Transverse colon (tissue), 4 donors: ENCODE measurements around the gene AVPR1B. TPM values are rescaled to one million over a fixed set of nuclear protein-coding genes. Genes with fewer than 3 reads are reported as not detected.

Experiments used
- DNase-seq: peaks from one replicate; pipeline ENCODE4 v3.0.0-alpha.2; 2019
- H3K27ac ChIP-seq, 4 donors: fragments of 200-600 bp; sonication (generic); 2 replicates each; pipeline ENCODE4 v1.5.1; 2016 to 2018; ENCODE audit warnings: inconsistent platforms in 4 of 4
- H3K27me3 ChIP-seq: fragments of 200-600 bp; sonication (generic); 2 replicates; pipeline ENCODE4 v1.5.1; 2017; ENCODE audit warnings: inconsistent platforms
- H3K36me3 ChIP-seq, 4 donors: fragments of 200-600 bp; sonication (generic); 2 replicates each; pipeline ENCODE4 v1.5.1; 2017 to 2019; ENCODE audit warnings: inconsistent platforms in 4 of 4
- H3K4me1 ChIP-seq, 4 donors: fragments of 200-600 bp; sonication (generic); 2 replicates each; pipeline ENCODE4 v1.5.1; 2017 to 2020; ENCODE audit warnings: inconsistent platforms in 4 of 4
- H3K4me3 ChIP-seq, 4 donors: fragments of 200-600 bp; sonication (generic); 1 replicate in 1 of 4; 2 replicates in 3 of 4; pipeline versions ENCODE4 v1.5.1 to v1.6.1; 2017 to 2019; ENCODE audit warnings: inconsistent platforms in 4 of 4
- H3K9me3 ChIP-seq, 2 donors: fragments of 200-600 bp; sonication (generic); 2 replicates each; pipeline ENCODE4 v1.5.1; 2017 to 2019; ENCODE audit warnings: inconsistent platforms in 2 of 2
- CTCF ChIP-seq, 5 experiments: fragments of 200-600 bp in 3 of 5; fragments of 450-650 bp in 2 of 5; sonication (generic) in 3 of 5; IDR thresholded peaks; 1 replicate in 2 of 5; 2 replicates in 3 of 5; pipeline ENCODE4 v1.5.1; 2016 to 2017; ENCODE audit warnings: antibody characterized with exemption in 5 of 5, inconsistent platforms in 3 of 5, mild to moderate bottlenecking in 2 of 5, moderate library complexity in 1 of 5
- EP300 ChIP-seq: sonication (generic); formaldehyde crosslinking; IDR thresholded peaks from one replicate; pipeline ENCODE4 v1.6.1; 2017; ENCODE audit warnings: antibody characterized with exemption, low read depth
- POLR2A ChIP-seq: fragments of 450-650 bp; IDR thresholded peaks from one replicate; pipeline ENCODE4 v1.6.1; 2016; ENCODE audit warnings: antibody characterized with exemption, mild to moderate bottlenecking, moderate library complexity
- POLR2AphosphoS5 ChIP-seq, 3 donors: sonication (generic); formaldehyde crosslinking; IDR thresholded peaks; one replicate each; pipeline ENCODE4 v1.6.1; 2016; ENCODE audit warnings: antibody characterized with exemption in 3 of 3
- WGBS, 2 donors: methylation state at CpG; one replicate each; pipeline ENCODE4 v1.1.5; 2018; ENCODE audit warnings: low coverage in 1 of 2; 5-methylcytosine and 5-hydroxymethylcytosine counted together
- in situ Hi-C, 4 donors: fragments of 200-750 bp; cut with MboI; loops; one replicate each; pipeline versions ENCODE4 v1.15.0 to v1.15.1; 2017; ENCODE audit warnings: low sequenced_read_pairs in 3 of 4, low pct_ligation_motif_present in 1 of 4, low pct_unique_long_range_greater_than_20kb in 1 of 4
- intact Hi-C: fragments of 100-400 bp; cut with DNase I; formaldehyde crosslinking; loops from one replicate; pipeline ENCODE4 v1.15.1; 2023; ENCODE audit warnings: low total_unique reads
- total RNA-seq, 4 donors: library from RNA; depleted of rRNA; stranded (reverse); fragments of >200 nt; gene quantifications; one replicate each; pipeline ENCODE4 v1.1.0, GENCODE V29; 2016

Gene AVPR1B
- total RNA-seq: 10 to 100 TPM in 1 of 4 donors, 1 to 10 TPM in 1, under 1 TPM in 1, not detected in 1; 0.96 to 14.1 (median 1.6) TPM

GRCh38 chr1:206117151-206117948, at the start of gene AVPR1B:
Gene AVPR1B, minus strand, starts transcription at chr1:206117388. Its CDS starts 498 bp downstream, at chr1:206116890.
- H3K27me3 ChIP-seq: peaks cover 43% of the 10 kb centered on the region
- H3K9me3 ChIP-seq: peaks cover 7 to 9% of the 10 kb centered on the region in 2 donors
- intact Hi-C loops (no loop called here), in situ Hi-C loops (loop anchor here (25.0 kb wide), 2 partner anchors 130 to 330 kb away; partner anchors contain the start of gene RAB29 (in 4 of the 4))
- H3K4me1 ChIP-seq: peaks cover 0 to 15% (median 13%) of the 10 kb centered on the region in 4 donors
- H3K27ac ChIP-seq: no peak within 1 kb of the TSS
- WGBS, 2 donors: 5% methylated on average over 3 to 36 of the region's 55 CpGs
- TF ChIP-seq CTCF (IDR thresholded peaks at IDR 0.05) (no peak), EP300 (no peak), POLR2AphosphoS5 (IDR thresholded peaks at IDR 0.05) (no peak), POLR2A (no peak)
- no peaks in the 10 kb centered on the region for H3K36me3 ChIP-seq
- peak; percentile 25 for DNase-seq
- peak within 1 kb of the TSS in 3 of 4 donors; percentile 8 to 45 (median 31) for H3K4me3 ChIP-seq

- TF ChIP-seq CTCF (IDR thresholded peaks at IDR 0.05) (no peak), POLR2AphosphoS5 (IDR thresholded peaks at IDR 0.05) (no peak), POLR2A (no peak), EP300 (no peak)
- no peak for DNase-seq
- no peaks in the 10 kb centered on the region for H3K27me3 ChIP-seq
- H3K4me1 ChIP-seq: no peaks in the 10 kb centered on the region
- in situ Hi-C loops (no loop called here), intact Hi-C loops (no loop called here)
- 74 to 78% methylated on average over 1 to 3 of the region's 3 CpGs for WGBS, 2 donors
- no peak overlapping the region for H3K4me3 ChIP-seq
- no peaks in the 10 kb centered on the region for H3K9me3 ChIP-seq
- no peaks in the 10 kb centered on the region for H3K36me3 ChIP-seq
- H3K27ac ChIP-seq: no peak overlapping the region
These were observed 28.6 kb upstream of the AVPR1B start for GRCh38 chr1:206145771-206146290.

- Histone ChIP-seq H3K4me1 (no peaks in the 10 kb centered on the region), H3K27ac (no peak overlapping the region), H3K27me3 (no peaks in the 10 kb centered on the region), H3K4me3 (no peak overlapping the region), H3K9me3 (no peaks in the 10 kb centered on the region), H3K36me3 (no peaks in the 10 kb centered on the region)
- in situ Hi-C loops: no loop called here
- intact Hi-C loops: no loop called here
- TF ChIP-seq CTCF (IDR thresholded peaks at IDR 0.05) (no peak), POLR2AphosphoS5 (IDR thresholded peaks at IDR 0.05) (no peak), POLR2A (no peak), EP300 (no peak)
- WGBS, 2 donors: 66% methylated on average over 2 of the region's 2 CpGs; no CpG with 5 or more reads in 1 of the 2 donors
- DNase-seq: no peak
These were observed 27.4 kb upstream of the AVPR1B start for GRCh38 chr1:206144605-206145004.

GRCh38 chr1:206143537-206144172, 26.5 kb upstream of the AVPR1B start:
- intact Hi-C loops: no loop called here
- no peak for TF ChIP-seq POLR2A
- no peak for TF ChIP-seq POLR2AphosphoS5 (IDR thresholded peaks at IDR 0.05)
- no peak for TF ChIP-seq CTCF (IDR thresholded peaks at IDR 0.05)
- no peak for TF ChIP-seq EP300
- in situ Hi-C loops: no loop called here
- WGBS, 2 donors: 86 to 88% methylated on average over 10 to 15 of the region's 15 CpGs
- H3K27ac ChIP-seq: no peak overlapping the region
- H3K4me1 ChIP-seq: no peaks in the 10 kb centered on the region
- H3K36me3 ChIP-seq: no peaks in the 10 kb centered on the region
- no peaks in the 10 kb centered on the region for H3K9me3 ChIP-seq
- no peaks in the 10 kb centered on the region for H3K27me3 ChIP-seq
- no peak for DNase-seq
- H3K4me3 ChIP-seq: no peak overlapping the region
